Heart left ventricle (tissue), 13 donors: ENCODE measurements around the gene FGF2.

ENCODE experiments used
- CTCF ChIP-seq, 12 donors: fragments of 200-600 bp; sonication (generic) in 4 of 12; IDR thresholded peaks; one replicate each; pipeline versions ENCODE4 v1.5.0 to v1.8.0; 2018 to 2022; ENCODE audit warnings: antibody characterized with exemption in 12 of 12, mild to moderate bottlenecking in 5 of 12
- POLR2A ChIP-seq, 2 donors: fragments of 450-650 bp; IDR thresholded peaks; one replicate each; pipeline ENCODE4 v1.6.1; 2017; ENCODE audit warnings: antibody characterized with exemption in 2 of 2, mild to moderate bottlenecking in 2 of 2, moderate library complexity in 2 of 2
- donor health status: ischemic (EF 13 %, LVEDD 7.1; RV severe dilation, severe dysfunction).
- donor health status: DM: no; HTN: yes; CAD: no.
- donor health status: DM: no; HTN: no; CAD: no.
- donor health status: ischemic (EF 25% LVEDD 6.9; RV normal size, moderate dysfunction).
- donor health status: ischemic (EF 25% LVEDD 5.7; RV mildly dilated, moderate dysfunction).
- donor health status: ischemic (EF 35%, LVEDD 5.7; RV mildly dilated, moderate dysfunction).
- donor health status: nonischemic (EF 11% LVEDD 7.7; RV severe dilation, severe dysfunction).
- donor health status: DM: yes; HTN: yes; CAD: no.
- donor health status: PGD.
- donor health status: ischemic (EF 29% LVEDD 5.4; RV normal size, mild dysfunction).
- donor health status: nonischemic (EF 23%, LVEDD 6.1; RV moderate dilation, normal function).

DNA sequence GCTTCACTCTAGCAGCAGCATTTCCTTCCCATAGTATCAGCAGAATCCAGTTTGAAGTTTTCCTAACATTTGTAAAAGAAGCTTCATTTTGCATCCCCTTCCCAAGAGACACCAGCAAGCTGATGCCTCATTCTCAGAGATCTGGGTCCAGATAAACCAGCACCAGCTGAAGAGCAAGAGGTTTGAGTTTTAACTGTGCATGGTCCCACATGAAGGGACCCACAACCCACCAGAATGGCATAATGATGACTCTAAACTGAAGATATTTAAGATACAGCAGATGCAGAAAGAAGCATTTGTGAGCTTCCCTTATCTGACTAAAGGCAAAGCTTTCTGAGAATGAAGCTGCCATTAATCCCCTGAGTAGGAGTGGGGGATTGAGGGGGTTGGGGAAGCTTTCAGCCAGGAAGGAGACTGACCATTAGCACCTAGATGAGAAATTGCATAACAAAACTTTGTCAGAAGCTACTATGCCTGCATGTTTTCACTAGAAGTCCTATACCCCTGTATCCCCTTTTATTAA is 77.2 kb downstream of the FGF2 start:
- TF ChIP-seq CTCF (IDR thresholded peaks at IDR 0.05) (no peak), POLR2A (IDR thresholded peaks at IDR 0.05) (no peak)
